Fibroblast of lung (primary cell): Measurements from ENCODE around the gene HDAC4. TPM values are rescaled to one million over a fixed set of nuclear protein-coding genes. Genes with fewer than 3 reads are reported as not detected.

ENCODE experiments used
- DNase-seq, 2 donors: peaks; one replicate each; pipeline versions ENCODE4 v3.0.0 to v3.0.0-alpha.2; 2010; ENCODE audit warnings: low read depth in 2 of 2
- H2AFZ ChIP-seq: 2 replicates; pipeline ENCODE4 v1.5.1; 2012; ENCODE audit warnings: low read length, control low read depth, inconsistent platforms
- H3K27ac ChIP-seq: 2 replicates; pipeline ENCODE4 v1.5.1; 2011; ENCODE audit warnings: low read length, control low read depth; ENCODE audit not compliant: insufficient read depth
- H3K27me3 ChIP-seq: 2 replicates; pipeline ENCODE4 v1.5.1; 2011; ENCODE audit warnings: mild to moderate bottlenecking, low read length; ENCODE audit not compliant: control insufficient read depth, insufficient read depth
- H3K36me3 ChIP-seq: 2 replicates; pipeline ENCODE4 v1.5.1; 2011; ENCODE audit warnings: low read length; ENCODE audit not compliant: control insufficient read depth, insufficient read depth
- H3K4me1 ChIP-seq: 2 replicates; pipeline ENCODE4 v1.5.1; 2011; ENCODE audit warnings: low read length; ENCODE audit not compliant: control insufficient read depth, insufficient read depth; ENCODE audit errors: extremely low read depth
- H3K4me2 ChIP-seq: 2 replicates; pipeline ENCODE4 v1.5.1; 2011; ENCODE audit warnings: low read length, control low read depth; ENCODE audit not compliant: insufficient read depth; ENCODE audit errors: extremely low read depth
- H3K4me3 ChIP-seq, 4 experiments: fragments of 200-600 bp in 1 of 4; sonication (generic) in 1 of 4; replicated peaks in 1 of 4; 2 replicates each; pipeline ENCODE4 v1.5.1; 2011 to 2016; ENCODE audit warnings: low read length in 4 of 4, low read depth in 3 of 4, mild to moderate bottlenecking in 3 of 4, control low read depth in 2 of 4, inconsistent platforms in 1 of 4, mixed read lengths in 1 of 4; ENCODE audit not compliant: insufficient read depth in 1 of 4; ENCODE audit errors: control extremely low read depth in 1 of 4
- H3K79me2 ChIP-seq: 2 replicates; pipeline ENCODE4 v1.5.1; 2012; ENCODE audit warnings: mild to moderate bottlenecking, low read length, inconsistent platforms; ENCODE audit not compliant: control insufficient read depth, insufficient read depth
- H3K9ac ChIP-seq: 2 replicates; pipeline ENCODE4 v1.5.1; 2011; ENCODE audit warnings: mild to moderate bottlenecking, low read length, control low read depth; ENCODE audit not compliant: insufficient read depth
- H3K9me3 ChIP-seq: 2 replicates; pipeline ENCODE4 v1.5.1; 2012; ENCODE audit warnings: low read depth, low read length; ENCODE audit not compliant: control insufficient read depth, insufficient read depth
- H4K20me1 ChIP-seq: 2 replicates; pipeline ENCODE4 v1.5.1; 2011; ENCODE audit warnings: low read length; ENCODE audit not compliant: control insufficient read depth, insufficient read depth; ENCODE audit errors: extremely low read depth
- EZH2 ChIP-seq: IDR thresholded peaks from 2 replicates; pipeline ENCODE4 v1.5.1; 2012; ENCODE audit warnings: low read length, control low read depth, mild to moderate bottlenecking; ENCODE audit errors: missing control alignments
- polyA plus RNA-seq, 2 donors: library from polyadenylated mRNA; depleted of rRNA in 1 of 2; stranded (reverse) in 1 of 2; unstranded in 1 of 2; fragments of >200 nt; gene quantifications; 2 replicates each; pipeline ENCODE4 v1.2.1, GENCODE V29; 2011 to 2012; ENCODE audit warnings: missing spikeins in 1 of 2
- total RNA-seq: library from RNA; depleted of rRNA; stranded (reverse); fragments of >200 nt; gene quantifications from 2 replicates; pipeline ENCODE4 v1.2.1, GENCODE V29; 2014
- TF ChIP-seq, protein P1 (sequence below), 2 donors: IDR thresholded peaks in 1 of 2; conservative IDR thresholded peaks in 1 of 2; 1 replicate in 1 of 2; 2 replicates in 1 of 2; pipeline ENCODE4 v1.5.1; 2011 to 2012; ENCODE audit warnings: low read length in 2 of 2, control low read depth in 1 of 2, inconsistent platforms in 1 of 2, low read depth in 1 of 2, mild to moderate bottlenecking in 1 of 2

The HDAC4 gene
- total and polyA plus RNA-seq, 2 donors (not counting 1 experiment from before 2014, with no cell fraction given) = 7.4 to 19.8 TPM

- no peaks in the 10 kb centered on the region for H3K36me3 ChIP-seq
- H3K4me3 ChIP-seq = peak overlapping the region; percentile 25 to 58 (median 47)
- peaks cover 3% of the 10 kb centered on the region for H3K79me2 ChIP-seq
- no peaks in the 10 kb centered on the region for H3K9me3 ChIP-seq
- peak overlapping the region; percentile 99 for H3K4me2 ChIP-seq
- no peak for TF ChIP-seq EZH2
- TF ChIP-seq, protein P1, sequence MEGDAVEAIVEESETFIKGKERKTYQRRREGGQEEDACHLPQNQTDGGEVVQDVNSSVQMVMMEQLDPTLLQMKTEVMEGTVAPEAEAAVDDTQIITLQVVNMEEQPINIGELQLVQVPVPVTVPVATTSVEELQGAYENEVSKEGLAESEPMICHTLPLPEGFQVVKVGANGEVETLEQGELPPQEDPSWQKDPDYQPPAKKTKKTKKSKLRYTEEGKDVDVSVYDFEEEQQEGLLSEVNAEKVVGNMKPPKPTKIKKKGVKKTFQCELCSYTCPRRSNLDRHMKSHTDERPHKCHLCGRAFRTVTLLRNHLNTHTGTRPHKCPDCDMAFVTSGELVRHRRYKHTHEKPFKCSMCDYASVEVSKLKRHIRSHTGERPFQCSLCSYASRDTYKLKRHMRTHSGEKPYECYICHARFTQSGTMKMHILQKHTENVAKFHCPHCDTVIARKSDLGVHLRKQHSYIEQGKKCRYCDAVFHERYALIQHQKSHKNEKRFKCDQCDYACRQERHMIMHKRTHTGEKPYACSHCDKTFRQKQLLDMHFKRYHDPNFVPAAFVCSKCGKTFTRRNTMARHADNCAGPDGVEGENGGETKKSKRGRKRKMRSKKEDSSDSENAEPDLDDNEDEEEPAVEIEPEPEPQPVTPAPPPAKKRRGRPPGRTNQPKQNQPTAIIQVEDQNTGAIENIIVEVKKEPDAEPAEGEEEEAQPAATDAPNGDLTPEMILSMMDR (conservative IDR thresholded peaks at IDR 0.05 in 1 of 2, IDR thresholded peaks at IDR 0.05 in 1 of 2; ENCODE audit: low read depth in 1 of 2, low read length in 2 of 2) = no peak
- H4K20me1 ChIP-seq = no peaks in the 10 kb centered on the region
- H3K27ac ChIP-seq = peak overlapping the region; percentile 66
- peak overlapping the region; percentile 74 for H2AFZ ChIP-seq
- DNase-seq = no peak
- peaks cover 18% of the 10 kb centered on the region for H3K4me1 ChIP-seq
- H3K27me3 ChIP-seq = no peaks in the 10 kb centered on the region
- H3K9ac ChIP-seq = no peak overlapping the region
Measured at GRCh38 chr2:239309398-239310245, 91.2 kb downstream of the HDAC4 start.

DNA sequence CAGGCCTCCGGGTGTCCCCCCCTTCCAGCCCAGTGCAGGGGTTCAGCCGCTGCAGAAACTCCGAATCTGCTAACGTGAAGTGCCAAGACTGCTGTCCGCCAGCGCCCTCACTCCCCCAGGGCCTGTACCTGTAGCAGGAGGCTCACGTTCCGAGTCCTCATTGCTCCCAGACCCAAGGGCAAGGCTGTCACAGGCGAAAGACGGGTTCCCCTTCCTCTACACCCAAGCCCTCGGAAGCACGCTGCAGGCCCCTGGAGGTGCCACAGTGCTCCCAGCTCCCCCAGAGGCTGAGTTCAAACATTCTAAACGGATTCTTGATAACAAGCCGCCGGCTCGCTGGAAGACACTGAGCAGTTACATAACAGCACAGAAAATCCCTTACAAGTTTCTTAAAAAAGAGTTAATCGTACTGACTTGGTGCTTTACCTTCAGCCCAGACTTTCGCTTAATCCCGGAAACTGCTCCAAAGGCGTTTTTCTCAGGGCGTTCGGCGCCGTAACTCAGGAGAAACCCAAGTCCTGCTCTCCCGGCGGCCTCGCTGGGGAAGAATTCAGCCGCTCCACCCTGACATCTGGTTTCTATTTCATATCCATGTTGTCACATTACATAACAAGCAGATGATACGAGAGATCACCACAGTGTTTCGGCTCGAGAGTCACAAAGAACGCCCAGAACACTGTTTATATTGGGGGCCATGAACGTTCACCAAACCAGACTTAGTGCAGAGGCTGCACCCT lies 92.0 kb downstream of the HDAC4 start:
- peak in 1 of 2 donors; percentile 82 for DNase-seq
- Histone ChIP-seq H3K4me2 (peak overlapping the region; percentile 99), H3K27ac (peak overlapping the region; percentile 66), H4K20me1 (no peaks in the 10 kb centered on the region), H3K4me1 (peaks cover 18% of the 10 kb centered on the region), H2AFZ (peak overlapping the region; percentile 74), H3K27me3 (no peaks in the 10 kb centered on the region), H3K79me2 (peaks cover 3% of the 10 kb centered on the region), H3K9me3 (no peaks in the 10 kb centered on the region), H3K9ac (peak overlapping the region; percentile 6), H3K36me3 (no peaks in the 10 kb centered on the region), H3K4me3 (peak overlapping the region; percentile 25 to 58 (median 47))
- no peak for TF ChIP-seq EZH2
- TF ChIP-seq, protein P1 (conservative IDR thresholded peaks at IDR 0.05 in 1 of 2, IDR thresholded peaks at IDR 0.05 in 1 of 2; ENCODE audit: low read depth in 1 of 2, low read length in 2 of 2) = no peak

DNA sequence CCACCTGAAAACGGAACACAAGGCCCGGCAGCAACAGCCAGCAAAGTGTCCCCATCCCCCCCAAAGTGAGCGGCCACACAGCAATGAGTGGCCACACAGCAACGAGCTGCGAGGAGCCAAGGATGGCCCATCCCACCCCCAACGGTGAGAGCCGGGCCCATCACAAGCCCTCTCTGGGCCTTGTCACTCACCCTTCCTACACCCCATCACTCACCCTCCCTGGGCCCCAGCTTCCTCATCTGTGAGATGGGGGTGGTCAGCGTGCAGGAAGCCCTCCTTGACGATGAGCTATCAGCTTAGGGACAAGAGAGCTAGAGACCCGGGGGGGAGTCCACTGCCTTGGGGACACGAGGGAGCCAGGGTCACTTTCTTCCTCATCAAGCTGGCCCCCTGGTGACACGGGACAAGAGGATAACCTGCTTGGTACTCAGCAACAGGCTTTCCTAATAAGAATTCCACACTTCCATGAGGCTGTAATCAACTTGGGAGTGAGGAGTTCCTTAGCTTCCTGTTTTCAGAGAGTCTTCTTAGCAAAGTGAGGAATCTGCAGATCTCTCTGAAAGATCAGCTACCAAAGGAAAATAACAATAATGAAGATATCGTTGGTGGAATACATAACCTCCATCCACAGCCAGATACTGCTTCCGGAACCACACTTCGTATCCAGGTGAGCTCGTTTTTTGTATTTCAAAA lies 92.8 kb downstream of the HDAC4 start:
- Histone ChIP-seq H2AFZ (peak overlapping the region; percentile 74), H3K4me2 (peak overlapping the region; percentile 99), H3K36me3 (no peaks in the 10 kb centered on the region), H3K27me3 (no peaks in the 10 kb centered on the region), H3K4me1 (peaks cover 18% of the 10 kb centered on the region), H3K9me3 (no peaks in the 10 kb centered on the region), H3K4me3 (peak overlapping the region; percentile 5 to 58 (median 39)), H4K20me1 (no peaks in the 10 kb centered on the region), H3K27ac (peak overlapping the region; percentile 66), H3K79me2 (peaks cover 3% of the 10 kb centered on the region), H3K9ac (peak overlapping the region; percentile 6)
- DNase-seq = no peak
- TF ChIP-seq EZH2 = no peak
